GM23338 (cell line): Measurements from ENCODE around the gene ERMARD. TPM values are rescaled to one million over a fixed set of nuclear protein-coding genes. Genes with fewer than 3 reads are reported as not detected.

ENCODE experiments used
- ATAC-seq: fragments of 200-7000 bp; cut with Tn5 transposase; 3 replicates; pipeline ENCODE4 v1.9.1; 2020
- DNase-seq: peaks from one replicate; pipeline ENCODE4 v3.0.0-alpha.2; 2015; ENCODE audit warnings: low spot score
- H2AFZ ChIP-seq: fragments of 200-600 bp; sonication (generic); 2 replicates; pipeline ENCODE4 v1.8.0; 2016; ENCODE audit warnings: antibody characterized with exemption, mild to moderate bottlenecking, moderate library complexity
- H3F3A ChIP-seq: fragments of 200-600 bp; sonication (generic); replicated peaks from 2 replicates; pipeline ENCODE4 v1.8.0; 2017; ENCODE audit warnings: antibody characterized with exemption, mixed run types, low read depth
- H3K27ac ChIP-seq: fragments of 200-600 bp; sonication (generic); 2 replicates; pipeline ENCODE4 v1.6.1; 2016; ENCODE audit warnings: low read depth
- H3K27me3 ChIP-seq: fragments of 200-600 bp; sonication (generic); 2 replicates; pipeline ENCODE4 v1.8.0; 2016; ENCODE audit warnings: mild to moderate bottlenecking, mixed run types, moderate library complexity; ENCODE audit not compliant: insufficient read depth
- H3K36me3 ChIP-seq: fragments of 200-600 bp; sonication (generic); 2 replicates; pipeline ENCODE4 v1.8.0; 2016; ENCODE audit warnings: mild to moderate bottlenecking; ENCODE audit not compliant: insufficient read depth
- H3K4me1 ChIP-seq: fragments of 200-600 bp; sonication (generic); 2 replicates; pipeline ENCODE4 v1.8.0; 2016; ENCODE audit warnings: mild to moderate bottlenecking, moderate library complexity; ENCODE audit not compliant: insufficient read depth
- H3K4me2 ChIP-seq: fragments of 200-600 bp; sonication (generic); 2 replicates; pipeline ENCODE4 v1.7.1; 2017; ENCODE audit warnings: mixed run types
- H3K4me3 ChIP-seq: fragments of 200-600 bp; sonication (generic); 2 replicates; pipeline ENCODE4 v1.6.1; 2016; ENCODE audit warnings: mixed run types
- H3K79me2 ChIP-seq: fragments of 200-600 bp; sonication (generic); replicated peaks from 2 replicates; pipeline ENCODE4 v1.8.0; 2017; ENCODE audit warnings: mild to moderate bottlenecking; ENCODE audit not compliant: insufficient read depth
- H3K9me2 ChIP-seq: fragments of 200-600 bp; sonication (generic); 2 replicates; pipeline ENCODE4 v1.8.0; 2017; ENCODE audit not compliant: insufficient read depth
- H4K20me1 ChIP-seq: fragments of 200-600 bp; sonication (generic); replicated peaks from 2 replicates; pipeline ENCODE4 v1.8.0; 2017; ENCODE audit warnings: mild to moderate bottlenecking; ENCODE audit not compliant: insufficient read depth
- H3K27ac Mint-ChIP-seq: 2 replicates; pipeline ENCODE4 v1.8.0; 2020; ENCODE audit warnings: inconsistent platforms, mild to moderate bottlenecking, moderate library complexity, mixed read lengths
- H3K27me3 Mint-ChIP-seq: 3 replicates; pipeline ENCODE4 v1.8.0; 2022; ENCODE audit warnings: low read depth, mild to moderate bottlenecking, moderate library complexity, mixed read lengths, inconsistent platforms; ENCODE audit not compliant: insufficient read depth, poor library complexity
- H3K36me3 Mint-ChIP-seq: 3 replicates; pipeline ENCODE4 v1.8.0; 2021; ENCODE audit warnings: low read depth, mild to moderate bottlenecking, inconsistent platforms, moderate library complexity, mixed read lengths
- H3K4me1 Mint-ChIP-seq: 3 replicates; pipeline ENCODE4 v1.8.0; 2020; ENCODE audit warnings: mild to moderate bottlenecking, inconsistent platforms, mixed read lengths
- H3K4me3 Mint-ChIP-seq: 3 replicates; pipeline ENCODE4 v1.8.0; 2021; ENCODE audit warnings: moderate library complexity, mild to moderate bottlenecking, inconsistent platforms, mixed read lengths
- H3K9me3 Mint-ChIP-seq: 3 replicates; pipeline ENCODE4 v1.8.0; 2020; ENCODE audit warnings: moderate library complexity, mild to moderate bottlenecking, inconsistent platforms, mixed read lengths
- CREB1 ChIP-seq: fragments of 250-450 bp; sonication (Bioruptor Pico); IDR thresholded peaks from 2 replicates; pipeline ENCODE4 v1.5.0; 2020; ENCODE audit warnings: low read depth, mild to moderate bottlenecking, moderate library complexity
- EZH2 ChIP-seq: fragments of 200-600 bp; sonication (generic); IDR thresholded peaks from one replicate; pipeline ENCODE4 v1.8.0; 2017; ENCODE audit warnings: antibody characterized with exemption, mild to moderate bottlenecking, low read depth; ENCODE audit not compliant: unreplicated experiment
- EZH2phosphoT487 ChIP-seq: fragments of 200-600 bp; sonication (generic); IDR thresholded peaks from one replicate; pipeline ENCODE4 v1.8.1; 2018; ENCODE audit warnings: antibody characterized with exemption; ENCODE audit not compliant: unreplicated experiment
- JUNB ChIP-seq: IDR thresholded peaks from one replicate; pipeline ENCODE4 v1.6.1; 2016; ENCODE audit warnings: antibody characterized with exemption; ENCODE audit not compliant: unreplicated experiment
- NANOG ChIP-seq: IDR thresholded peaks from 2 replicates; pipeline ENCODE4 v1.6.1; 2016; ENCODE audit warnings: antibody characterized with exemption, borderline replicate concordance
- STAT1 ChIP-seq: IDR thresholded peaks from one replicate; pipeline ENCODE4 v1.6.1; 2016; ENCODE audit warnings: antibody characterized with exemption; ENCODE audit not compliant: unreplicated experiment
- ZNF114 ChIP-seq: fragments of 250-450 bp; sonication (Bioruptor Pico); IDR thresholded peaks from 2 replicates; pipeline ENCODE4 v1.5.0; 2020; ENCODE audit warnings: mild to moderate bottlenecking, moderate library complexity
- ZNF331 ChIP-seq: fragments of 250-450 bp; sonication (Bioruptor Pico); IDR thresholded peaks from 2 replicates; pipeline ENCODE4 v1.5.0; 2020; ENCODE audit warnings: low read depth, mild to moderate bottlenecking, moderate library complexity
- polyA plus RNA-seq: library from polyadenylated mRNA; unstranded; fragments of >200 nt; fragmentation: Nextera tagmentation; extraction: Ambion mirVana; gene quantifications from 2 replicates; pipeline ENCODE4 v1.2.1, GENCODE V29; 2016
- total RNA-seq: library from RNA; depleted of rRNA; stranded (reverse); fragments of >200 nt; shearing (Covaris generic); gene quantifications from 2 replicates; pipeline ENCODE4 v1.2.3, GENCODE V29; 2014
- TF ChIP-seq, protein P1 (sequence below): IDR thresholded peaks from one replicate; pipeline ENCODE4 v1.6.1; 2018; ENCODE audit warnings: antibody characterized with exemption; ENCODE audit not compliant: unreplicated experiment
- TF ChIP-seq, protein P2 (sequence below): fragments of 250-450 bp; sonication (Bioruptor Pico); IDR thresholded peaks from 2 replicates; pipeline ENCODE4 v1.5.0; 2020; ENCODE audit warnings: mild to moderate bottlenecking, moderate library complexity

Gene ERMARD
- total and polyA plus RNA-seq, 2 experiments from 2014 or later, result 7.6 to 8.6 TPM

GRCh38 chr6:169766921-169767736 is 15.7 kb downstream of the ERMARD start:
- Mint-ChIP-seq H3K4me1 (peaks cover 4% of the 10 kb centered on the region; the same call in 2 of the 3 replicates), H3K9me3 (no peaks in the 10 kb centered on the region), H3K36me3 (peaks cover 6% of the 10 kb centered on the region), H3K27me3 (peaks cover 9% of the 10 kb centered on the region), H3K27ac (no peak overlapping the region), H3K4me3 (no peak overlapping the region)
- DNase-seq, result no peak
- no peak overlapping the region for H3K27ac ChIP-seq
- H4K20me1 ChIP-seq, result no peaks in the 10 kb centered on the region
- H3F3A ChIP-seq, result no peaks in the 10 kb centered on the region
- H2AFZ ChIP-seq, result no peak overlapping the region
- no peaks in the 10 kb centered on the region for H3K4me1 ChIP-seq
- no peak overlapping the region for H3K4me3 ChIP-seq
- no peaks in the 10 kb centered on the region for H3K9me2 ChIP-seq
- no peaks in the 10 kb centered on the region for H3K27me3 ChIP-seq
- H3K36me3 ChIP-seq, result no peaks in the 10 kb centered on the region
- no peak for ATAC-seq
- TF ChIP-seq ZNF114 (CRISPR knock-in tag), result no peak
- no peak for TF ChIP-seq EZH2phosphoT487
- no peak overlapping the region for H3K4me2 ChIP-seq
- no peaks in the 10 kb centered on the region for H3K79me2 ChIP-seq

DNA sequence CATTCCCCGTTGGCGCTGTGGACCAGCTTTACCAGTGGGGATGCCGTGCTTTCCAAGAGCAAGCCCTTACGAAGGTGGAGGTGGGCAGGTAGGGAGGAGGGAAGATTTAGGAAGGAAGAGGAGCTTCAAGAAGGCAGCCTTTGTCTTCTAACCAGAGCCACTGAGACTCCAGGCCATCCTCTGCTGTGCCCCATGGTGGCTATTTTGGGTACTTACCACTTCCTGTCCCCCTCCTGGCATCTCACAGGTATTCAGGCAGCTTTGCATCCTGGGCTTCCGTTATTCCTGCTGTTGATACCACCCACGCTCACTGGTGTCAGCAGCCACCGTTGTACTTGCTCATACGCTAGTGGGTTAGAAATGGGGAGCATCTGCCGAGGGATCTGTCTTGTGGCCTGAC is 22.9 kb downstream of the ERMARD start:
- Mint-ChIP-seq H3K9me3 (no peaks in the 10 kb centered on the region), H3K4me3 (no peak overlapping the region), H3K27ac (no peak overlapping the region), H3K4me1 (peaks cover 5% of the 10 kb centered on the region), H3K36me3 (no peaks in the 10 kb centered on the region; the same call in 1 of the 3 replicates), H3K27me3 (peaks cover 2% of the 10 kb centered on the region)
- Histone ChIP-seq H3K9me2 (no peaks in the 10 kb centered on the region), H3K27ac (no peak overlapping the region), H3K79me2 (no peaks in the 10 kb centered on the region), H4K20me1 (no peaks in the 10 kb centered on the region), H2AFZ (no peak overlapping the region), H3K4me2 (no peak overlapping the region), H3K4me3 (no peak overlapping the region), H3K27me3 (no peaks in the 10 kb centered on the region), H3F3A (no peaks in the 10 kb centered on the region), H3K4me1 (no peaks in the 10 kb centered on the region), H3K36me3 (no peaks in the 10 kb centered on the region)
- peak; percentile 35 for DNase-seq
- ATAC-seq, result peak; percentile 52; the same call in 2 of the 3 replicates
- TF ChIP-seq ZNF331 (CRISPR knock-in tag), result no peak
- no peak for TF ChIP-seq ZNF114 (CRISPR knock-in tag)
- no peak for TF ChIP-seq NANOG
- no peak for TF ChIP-seq CREB1
- no peak for TF ChIP-seq JUNB
- no peak for TF ChIP-seq EZH2
- TF ChIP-seq, protein P1, sequence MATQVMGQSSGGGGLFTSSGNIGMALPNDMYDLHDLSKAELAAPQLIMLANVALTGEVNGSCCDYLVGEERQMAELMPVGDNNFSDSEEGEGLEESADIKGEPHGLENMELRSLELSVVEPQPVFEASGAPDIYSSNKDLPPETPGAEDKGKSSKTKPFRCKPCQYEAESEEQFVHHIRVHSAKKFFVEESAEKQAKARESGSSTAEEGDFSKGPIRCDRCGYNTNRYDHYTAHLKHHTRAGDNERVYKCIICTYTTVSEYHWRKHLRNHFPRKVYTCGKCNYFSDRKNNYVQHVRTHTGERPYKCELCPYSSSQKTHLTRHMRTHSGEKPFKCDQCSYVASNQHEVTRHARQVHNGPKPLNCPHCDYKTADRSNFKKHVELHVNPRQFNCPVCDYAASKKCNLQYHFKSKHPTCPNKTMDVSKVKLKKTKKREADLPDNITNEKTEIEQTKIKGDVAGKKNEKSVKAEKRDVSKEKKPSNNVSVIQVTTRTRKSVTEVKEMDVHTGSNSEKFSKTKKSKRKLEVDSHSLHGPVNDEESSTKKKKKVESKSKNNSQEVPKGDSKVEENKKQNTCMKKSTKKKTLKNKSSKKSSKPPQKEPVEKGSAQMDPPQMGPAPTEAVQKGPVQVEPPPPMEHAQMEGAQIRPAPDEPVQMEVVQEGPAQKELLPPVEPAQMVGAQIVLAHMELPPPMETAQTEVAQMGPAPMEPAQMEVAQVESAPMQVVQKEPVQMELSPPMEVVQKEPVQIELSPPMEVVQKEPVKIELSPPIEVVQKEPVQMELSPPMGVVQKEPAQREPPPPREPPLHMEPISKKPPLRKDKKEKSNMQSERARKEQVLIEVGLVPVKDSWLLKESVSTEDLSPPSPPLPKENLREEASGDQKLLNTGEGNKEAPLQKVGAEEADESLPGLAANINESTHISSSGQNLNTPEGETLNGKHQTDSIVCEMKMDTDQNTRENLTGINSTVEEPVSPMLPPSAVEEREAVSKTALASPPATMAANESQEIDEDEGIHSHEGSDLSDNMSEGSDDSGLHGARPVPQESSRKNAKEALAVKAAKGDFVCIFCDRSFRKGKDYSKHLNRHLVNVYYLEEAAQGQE, result no peak
- TF ChIP-seq, protein P2, sequence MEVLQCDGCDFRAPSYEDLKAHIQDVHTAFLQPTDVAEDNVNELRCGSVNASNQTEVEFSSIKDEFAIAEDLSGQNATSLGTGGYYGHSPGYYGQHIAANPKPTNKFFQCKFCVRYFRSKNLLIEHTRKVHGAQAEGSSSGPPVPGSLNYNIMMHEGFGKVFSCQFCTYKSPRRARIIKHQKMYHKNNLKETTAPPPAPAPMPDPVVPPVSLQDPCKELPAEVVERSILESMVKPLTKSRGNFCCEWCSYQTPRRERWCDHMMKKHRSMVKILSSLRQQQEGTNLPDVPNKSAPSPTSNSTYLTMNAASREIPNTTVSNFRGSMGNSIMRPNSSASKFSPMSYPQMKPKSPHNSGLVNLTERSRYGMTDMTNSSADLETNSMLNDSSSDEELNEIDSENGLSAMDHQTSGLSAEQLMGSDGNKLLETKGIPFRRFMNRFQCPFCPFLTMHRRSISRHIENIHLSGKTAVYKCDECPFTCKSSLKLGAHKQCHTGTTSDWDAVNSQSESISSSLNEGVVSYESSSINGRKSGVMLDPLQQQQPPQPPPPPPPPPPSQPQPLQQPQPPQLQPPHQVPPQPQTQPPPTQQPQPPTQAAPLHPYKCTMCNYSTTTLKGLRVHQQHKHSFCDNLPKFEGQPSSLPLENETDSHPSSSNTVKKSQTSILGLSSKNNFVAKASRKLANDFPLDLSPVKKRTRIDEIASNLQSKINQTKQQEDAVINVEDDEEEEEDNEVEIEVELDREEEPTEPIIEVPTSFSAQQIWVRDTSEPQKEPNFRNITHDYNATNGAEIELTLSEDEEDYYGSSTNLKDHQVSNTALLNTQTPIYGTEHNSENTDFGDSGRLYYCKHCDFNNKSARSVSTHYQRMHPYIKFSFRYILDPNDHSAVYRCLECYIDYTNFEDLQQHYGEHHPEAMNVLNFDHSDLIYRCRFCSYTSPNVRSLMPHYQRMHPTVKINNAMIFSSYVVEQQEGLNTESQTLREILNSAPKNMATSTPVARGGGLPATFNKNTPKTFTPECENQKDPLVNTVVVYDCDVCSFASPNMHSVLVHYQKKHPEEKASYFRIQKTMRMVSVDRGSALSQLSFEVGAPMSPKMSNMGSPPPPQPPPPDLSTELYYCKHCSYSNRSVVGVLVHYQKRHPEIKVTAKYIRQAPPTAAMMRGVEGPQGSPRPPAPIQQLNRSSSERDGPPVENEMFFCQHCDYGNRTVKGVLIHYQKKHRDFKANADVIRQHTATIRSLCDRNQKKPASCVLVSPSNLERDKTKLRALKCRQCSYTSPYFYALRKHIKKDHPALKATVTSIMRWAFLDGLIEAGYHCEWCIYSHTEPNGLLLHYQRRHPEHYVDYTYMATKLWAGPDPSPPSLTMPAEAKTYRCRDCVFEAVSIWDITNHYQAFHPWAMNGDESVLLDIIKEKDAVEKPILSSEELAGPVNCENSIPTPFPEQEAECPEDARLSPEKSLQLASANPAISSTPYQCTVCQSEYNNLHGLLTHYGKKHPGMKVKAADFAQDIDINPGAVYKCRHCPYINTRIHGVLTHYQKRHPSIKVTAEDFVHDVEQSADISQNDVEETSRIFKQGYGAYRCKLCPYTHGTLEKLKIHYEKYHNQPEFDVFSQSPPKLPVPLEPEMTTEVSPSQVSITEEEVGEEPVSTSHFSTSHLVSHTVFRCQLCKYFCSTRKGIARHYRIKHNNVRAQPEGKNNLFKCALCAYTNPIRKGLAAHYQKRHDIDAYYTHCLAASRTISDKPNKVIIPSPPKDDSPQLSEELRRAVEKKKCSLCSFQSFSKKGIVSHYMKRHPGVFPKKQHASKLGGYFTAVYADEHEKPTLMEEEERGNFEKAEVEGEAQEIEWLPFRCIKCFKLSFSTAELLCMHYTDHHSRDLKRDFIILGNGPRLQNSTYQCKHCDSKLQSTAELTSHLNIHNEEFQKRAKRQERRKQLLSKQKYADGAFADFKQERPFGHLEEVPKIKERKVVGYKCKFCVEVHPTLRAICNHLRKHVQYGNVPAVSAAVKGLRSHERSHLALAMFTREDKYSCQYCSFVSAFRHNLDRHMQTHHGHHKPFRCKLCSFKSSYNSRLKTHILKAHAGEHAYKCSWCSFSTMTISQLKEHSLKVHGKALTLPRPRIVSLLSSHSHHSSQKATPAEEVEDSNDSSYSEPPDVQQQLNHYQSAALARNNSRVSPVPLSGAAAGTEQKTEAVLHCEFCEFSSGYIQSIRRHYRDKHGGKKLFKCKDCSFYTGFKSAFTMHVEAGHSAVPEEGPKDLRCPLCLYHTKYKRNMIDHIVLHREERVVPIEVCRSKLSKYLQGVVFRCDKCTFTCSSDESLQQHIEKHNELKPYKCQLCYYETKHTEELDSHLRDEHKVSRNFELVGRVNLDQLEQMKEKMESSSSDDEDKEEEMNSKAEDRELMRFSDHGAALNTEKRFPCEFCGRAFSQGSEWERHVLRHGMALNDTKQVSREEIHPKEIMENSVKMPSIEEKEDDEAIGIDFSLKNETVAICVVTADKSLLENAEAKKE, result no peak
- TF ChIP-seq STAT1, result no peak
